ENCODE data around the gene COL23A1. TPM values are rescaled to one million over a fixed set of nuclear protein-coding genes. Genes with fewer than 3 reads are reported as not detected.

Gene COL23A1
- total and polyA plus RNA-seq, 4 donors = 0.76 to 4.4 (median 1.3) TPM

GRCh38 chr5:178499352-178499751 is 90.8 kb downstream of the COL23A1 start:
- WGBS, 2 donors = 78 to 81% methylated on average over 6 of the region's 6 CpGs
- Histone ChIP-seq H3K27ac (ENCODE audit: low read depth in 1 of 2, low read length in 1 of 2) (no peak overlapping the region), H3K9me3 (ENCODE audit: control insufficient read depth in 4 of 4, insufficient read depth in 3 of 4, low read length in 3 of 4) (peaks cover 0 to 5% (median 0%) of the 10 kb centered on the region in 4 donors), H3K27me3 (ENCODE audit: control insufficient read depth in 3 of 3, insufficient read depth in 3 of 3, low read length in 2 of 3) (no peaks in the 10 kb centered on the region), H3K4me1 (ENCODE audit: control insufficient read depth in 5 of 5, insufficient read depth in 5 of 5, low read length in 5 of 5) (peaks cover 0 to 2% (median 0%) of the 10 kb centered on the region in 5 donors), H3K36me3 (ENCODE audit: control insufficient read depth in 4 of 4, insufficient read depth in 4 of 4, low read length in 4 of 4) (no peaks in the 10 kb centered on the region), H3K9ac (ENCODE audit: insufficient read depth in 1 of 2, low read length in 2 of 2) (no peak overlapping the region), H3K4me3 (no peak overlapping the region)
- DNase-seq (no peak), ATAC-seq (ENCODE audit: insufficient read depth, low FRiP score) (no peak)
- TF ChIP-seq CTCF (IDR thresholded peaks at IDR 0.05; ENCODE audit: control extremely low read depth, extremely low read depth) = no peak

DNA sequence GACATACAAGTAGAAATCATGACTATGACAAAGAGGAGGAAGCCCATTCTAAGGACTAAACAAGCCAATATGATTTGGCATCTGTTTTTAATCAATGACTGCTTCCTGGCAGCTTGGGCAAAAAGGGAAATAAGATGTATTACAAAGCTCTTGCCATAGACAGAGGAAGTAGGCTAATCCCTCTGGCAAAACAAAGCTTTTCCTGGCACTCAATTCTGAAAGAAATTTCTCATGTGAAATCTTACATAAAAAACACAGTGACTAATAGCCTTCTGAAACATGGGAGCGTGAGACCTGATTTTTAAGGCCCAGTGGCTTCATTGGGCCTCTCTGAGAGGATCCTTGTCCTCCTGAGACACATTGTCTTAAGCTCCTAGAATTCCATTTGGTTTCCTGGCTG is 93.6 kb downstream of the COL23A1 start:
- no peak for TF ChIP-seq CTCF (IDR thresholded peaks at IDR 0.05; ENCODE audit: control extremely low read depth, extremely low read depth)
- no peak for ATAC-seq (ENCODE audit: insufficient read depth, low FRiP score)
- Histone ChIP-seq H3K4me3 (no peak overlapping the region), H3K36me3 (ENCODE audit: control insufficient read depth in 4 of 4, insufficient read depth in 4 of 4, low read length in 4 of 4) (no peaks in the 10 kb centered on the region), H3K9me3 (ENCODE audit: control insufficient read depth in 4 of 4, insufficient read depth in 3 of 4, low read length in 3 of 4) (peaks cover 0 to 12% (median 0%) of the 10 kb centered on the region in 4 donors), H3K27me3 (ENCODE audit: control insufficient read depth in 3 of 3, insufficient read depth in 3 of 3, low read length in 2 of 3) (no peaks in the 10 kb centered on the region), H3K4me1 (ENCODE audit: control insufficient read depth in 5 of 5, insufficient read depth in 5 of 5, low read length in 5 of 5) (peaks cover 0 to 2% (median 0%) of the 10 kb centered on the region in 5 donors), H3K27ac (ENCODE audit: low read depth in 1 of 2, low read length in 1 of 2) (no peak overlapping the region), H3K9ac (ENCODE audit: insufficient read depth in 1 of 2, low read length in 2 of 2) (no peak overlapping the region)
- no peak for DNase-seq
- WGBS, 2 donors = 44 to 61% methylated on average over 1 of the region's 1 CpG

DNA sequence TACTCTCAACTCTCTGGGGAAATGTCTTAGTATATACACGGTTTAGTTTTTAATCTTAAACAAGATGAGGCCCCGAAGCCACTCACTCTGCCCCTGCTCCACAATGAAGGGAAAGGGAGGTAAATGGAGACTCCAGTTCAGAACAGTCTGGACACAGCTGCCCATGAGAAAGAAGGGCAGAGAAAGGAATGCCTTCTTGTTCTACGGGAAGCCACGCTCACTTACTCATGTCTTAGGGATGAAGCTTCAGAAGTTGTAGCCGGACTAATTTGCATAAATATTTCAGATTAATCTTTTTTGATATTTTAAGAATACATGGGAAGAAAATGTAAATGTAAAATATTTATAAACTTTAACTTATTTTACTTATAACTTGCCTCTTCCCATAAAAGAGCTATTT is 94.0 kb downstream of the COL23A1 start:
- no peak overlapping the region for H3K27ac ChIP-seq (ENCODE audit: low read depth in 1 of 2, low read length in 1 of 2)
- no peaks in the 10 kb centered on the region for H3K36me3 ChIP-seq (ENCODE audit: control insufficient read depth in 4 of 4, insufficient read depth in 4 of 4, low read length in 4 of 4)
- peaks cover 0 to 2% (median 0%) of the 10 kb centered on the region in 5 donors for H3K4me1 ChIP-seq (ENCODE audit: control insufficient read depth in 5 of 5, insufficient read depth in 5 of 5, low read length in 5 of 5)
- no peak overlapping the region for H3K9ac ChIP-seq (ENCODE audit: insufficient read depth in 1 of 2, low read length in 2 of 2)
- TF ChIP-seq CTCF (IDR thresholded peaks at IDR 0.05; ENCODE audit: control extremely low read depth, extremely low read depth) = no peak
- WGBS, 2 donors = 91 to 93% methylated on average over 5 of the region's 5 CpGs
- no peak for ATAC-seq (ENCODE audit: insufficient read depth, low FRiP score)
- no peak overlapping the region for H3K4me3 ChIP-seq
- H3K9me3 ChIP-seq (ENCODE audit: control insufficient read depth in 4 of 4, insufficient read depth in 3 of 4, low read length in 3 of 4) = peaks cover 0 to 9% (median 0%) of the 10 kb centered on the region in 4 donors
- no peak for DNase-seq
- no peaks in the 10 kb centered on the region for H3K27me3 ChIP-seq (ENCODE audit: control insufficient read depth in 3 of 3, insufficient read depth in 3 of 3, low read length in 2 of 3)

- DNase-seq (no peak), ATAC-seq (ENCODE audit: insufficient read depth, low FRiP score) (no peak)
- peaks cover 0 to 2% (median 0%) of the 10 kb centered on the region in 5 donors for H3K4me1 ChIP-seq (ENCODE audit: control insufficient read depth in 5 of 5, insufficient read depth in 5 of 5, low read length in 5 of 5)
- no peak overlapping the region for H3K27ac ChIP-seq (ENCODE audit: low read depth in 1 of 2, low read length in 1 of 2)
- H3K27me3 ChIP-seq (ENCODE audit: control insufficient read depth in 3 of 3, insufficient read depth in 3 of 3, low read length in 2 of 3) = no peaks in the 10 kb centered on the region
- no peak overlapping the region for H3K4me3 ChIP-seq
- no peak overlapping the region for H3K9ac ChIP-seq (ENCODE audit: insufficient read depth in 1 of 2, low read length in 2 of 2)
- H3K9me3 ChIP-seq (ENCODE audit: control insufficient read depth in 4 of 4, insufficient read depth in 3 of 4, low read length in 3 of 4) = peaks cover 0 to 9% (median 0%) of the 10 kb centered on the region in 4 donors
- 56 to 76% methylated on average over 4 of the region's 4 CpGs for WGBS, 2 donors
- no peak for TF ChIP-seq CTCF (IDR thresholded peaks at IDR 0.05; ENCODE audit: control extremely low read depth, extremely low read depth)
- no peaks in the 10 kb centered on the region for H3K36me3 ChIP-seq (ENCODE audit: control insufficient read depth in 4 of 4, insufficient read depth in 4 of 4, low read length in 4 of 4)
These were observed 94.5 kb downstream of the COL23A1 start for GRCh38 chr5:178495706-178496105.
